Liver (tissue), 9 donors: ENCODE measurements around the gene FAP. TPM values are rescaled to one million over a fixed set of nuclear protein-coding genes. Genes with fewer than 3 reads are reported as not detected.

ENCODE experiments used
- DNase-seq: peaks from one replicate; pipeline ENCODE4 v3.0.0-alpha.2; 2017; ENCODE audit warnings: low spot score
- H3K27ac ChIP-seq, 2 donors: one replicate each; pipeline ENCODE4 v1.7.0; 2013; ENCODE audit warnings: inconsistent platforms in 2 of 2, low read length in 2 of 2, control low read depth in 1 of 2, low read depth in 1 of 2, mild to moderate bottlenecking in 1 of 2
- H3K27me3 ChIP-seq, 4 donors: one replicate each; pipeline versions ENCODE4 v1.6.1 to v1.7.0; 2013; ENCODE audit warnings: low read length in 3 of 4, inconsistent platforms in 1 of 4, mild to moderate bottlenecking in 1 of 4, moderate library complexity in 1 of 4; ENCODE audit not compliant: control insufficient read depth in 4 of 4, insufficient read depth in 4 of 4
- H3K36me3 ChIP-seq, 4 donors: one replicate each; pipeline versions ENCODE4 v1.6.1 to v1.7.0; 2013; ENCODE audit warnings: low read length in 3 of 4, mild to moderate bottlenecking in 3 of 4, low read depth in 1 of 4, moderate library complexity in 1 of 4; ENCODE audit not compliant: control insufficient read depth in 4 of 4, insufficient read depth in 3 of 4
- H3K4me1 ChIP-seq, 4 donors: one replicate each; pipeline versions ENCODE4 v1.6.1 to v1.7.0; 2013; ENCODE audit warnings: low read length in 3 of 4, mild to moderate bottlenecking in 3 of 4, moderate library complexity in 1 of 4; ENCODE audit not compliant: control insufficient read depth in 4 of 4, insufficient read depth in 4 of 4
- H3K4me3 ChIP-seq, 3 donors: one replicate each; pipeline versions ENCODE4 v1.6.1 to v1.7.0; 2013; ENCODE audit warnings: low read length in 3 of 3, control low read depth in 1 of 3, low read depth in 1 of 3, mild to moderate bottlenecking in 1 of 3
- H3K9ac ChIP-seq, 2 donors: one replicate each; pipeline ENCODE4 v1.7.0; 2013; ENCODE audit warnings: low read length in 2 of 2, mild to moderate bottlenecking in 2 of 2, moderate library complexity in 2 of 2, control low read depth in 1 of 2, low read depth in 1 of 2
- H3K9me3 ChIP-seq, 4 donors: one replicate each; pipeline versions ENCODE4 v1.6.1 to v1.7.0; 2013; ENCODE audit warnings: low read length in 3 of 4; ENCODE audit not compliant: control insufficient read depth in 4 of 4
- ATF3 ChIP-seq: IDR thresholded peaks from 2 replicates; pipeline ENCODE4 v1.6.1; 2016; ENCODE audit warnings: antibody characterized with exemption
- CTCF ChIP-seq: fragments of 150-350 bp; IDR thresholded peaks from 2 replicates; pipeline ENCODE4 v1.5.1; 2017; ENCODE audit warnings: improper control_type of control experiment, low read depth, low read length; ENCODE audit not compliant: missing input control
- EGR1 ChIP-seq, 2 donors: IDR thresholded peaks; 2 replicates each; pipeline ENCODE4 v1.6.1; 2016 to 2018; ENCODE audit warnings: antibody characterized with exemption in 2 of 2, low read depth in 2 of 2
- FOXA1 ChIP-seq: IDR thresholded peaks from 2 replicates; pipeline ENCODE4 v1.6.1; 2016; ENCODE audit warnings: antibody characterized with exemption
- GABPA ChIP-seq, 2 donors: IDR thresholded peaks in 1 of 2; conservative IDR thresholded peaks in 1 of 2; 2 replicates each; pipeline ENCODE4 v1.6.1; 2016; ENCODE audit warnings: antibody characterized with exemption in 2 of 2, mild to moderate bottlenecking in 1 of 2, moderate library complexity in 1 of 2
- HNF4A ChIP-seq, 2 donors: conservative IDR thresholded peaks; 2 replicates each; pipeline ENCODE4 v1.6.1; 2016; ENCODE audit warnings: antibody characterized with exemption in 2 of 2, mild to moderate bottlenecking in 2 of 2
- HNF4G ChIP-seq: IDR thresholded peaks from 2 replicates; pipeline ENCODE4 v1.6.1; 2016; ENCODE audit warnings: antibody characterized with exemption
- JUND ChIP-seq, 2 donors: IDR thresholded peaks; 2 replicates each; pipeline ENCODE4 v1.6.1; 2016; ENCODE audit warnings: antibody characterized with exemption in 2 of 2
- MAX ChIP-seq: IDR thresholded peaks from 2 replicates; pipeline ENCODE4 v1.6.1; 2016; ENCODE audit warnings: antibody characterized with exemption
- RAD21 ChIP-seq, 2 donors: IDR thresholded peaks; 2 replicates each; pipeline ENCODE4 v1.6.1; 2016; ENCODE audit warnings: antibody characterized with exemption in 2 of 2, mild to moderate bottlenecking in 2 of 2
- RXRA ChIP-seq, 2 donors: IDR thresholded peaks; 2 replicates each; pipeline ENCODE4 v1.6.1; 2017 to 2018; ENCODE audit warnings: antibody characterized with exemption in 2 of 2, mild to moderate bottlenecking in 1 of 2
- SP1 ChIP-seq: IDR thresholded peaks from 2 replicates; pipeline ENCODE4 v1.6.1; 2018; ENCODE audit warnings: antibody characterized with exemption, mild to moderate bottlenecking
- YY1 ChIP-seq: IDR thresholded peaks from 2 replicates; pipeline ENCODE4 v1.6.1; 2016; ENCODE audit warnings: antibody characterized with exemption, mild to moderate bottlenecking
- WGBS: extraction: QIAGEN DNeasy Blood & Tissue Kit; methylation state at CpG from one replicate; pipeline ENCODE4 v1.1.7; 2013; 5-methylcytosine and 5-hydroxymethylcytosine counted together
- polyA plus RNA-seq, 2 donors: library from polyadenylated mRNA; stranded (reverse) in 1 of 2; unstranded in 1 of 2; fragments of 200-250 nt in 1 of 2; fragments of >200 nt in 1 of 2; fragmentation: Nextera tagmentation in 1 of 2; extraction: Ambion mirVana in 1 of 2; gene quantifications; one replicate each; pipeline versions ENCODE4 v1.2.1 to v1.2.3, GENCODE V29; 2013 to 2015
- total RNA-seq, 2 donors: library from RNA; depleted of rRNA; stranded (reverse); fragments of >200 nt; gene quantifications; one replicate each; pipeline ENCODE4 v1.2.3, GENCODE V29; 2014
- TF ChIP-seq, protein P1 (sequence below): IDR thresholded peaks from 2 replicates; pipeline ENCODE4 v1.6.1; 2016; ENCODE audit warnings: antibody characterized with exemption
- donor health status: healthy.
- donor health status: healthy.
- donor health status: healthy.
- donor health status: healthy.
- donor health status: healthy.

The FAP gene
- total and polyA plus RNA-seq, 4 donors, result 0.10 to 0.42 (median 0.23) TPM

DNA sequence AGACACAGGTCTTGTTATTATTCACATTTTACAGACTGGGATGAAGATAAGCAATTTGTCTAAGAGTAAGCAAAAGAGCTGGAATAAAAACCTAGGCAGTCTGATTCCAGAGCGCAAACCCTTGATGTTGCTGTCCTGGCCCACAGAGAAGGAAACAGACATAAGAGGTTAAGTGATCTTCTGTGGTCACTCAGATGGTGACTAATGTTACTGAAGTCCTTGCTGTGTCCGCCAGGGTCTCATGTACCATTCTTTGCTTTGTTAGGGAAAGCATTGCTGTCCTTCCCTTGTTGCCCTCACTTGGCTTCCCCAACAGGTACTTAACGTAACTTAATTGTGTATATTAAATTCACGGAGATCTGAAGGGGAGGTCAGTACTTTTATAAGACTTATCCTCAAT, 14.9 kb upstream of the FAP start (continued):
- no peak for TF ChIP-seq CTCF

- no peak for DNase-seq
- TF ChIP-seq ATF3 (no peak), EGR1 (IDR thresholded peaks at IDR 0.05; ENCODE audit: low read depth in 2 of 2) (no peak), MAX (no peak)
- H3K36me3 ChIP-seq, result no peaks in the 10 kb centered on the region
- H3K9me3 ChIP-seq, result no peaks in the 10 kb centered on the region
- no peak overlapping the region for H3K4me3 ChIP-seq
- WGBS, result 22% methylated on average over 1 of the region's 1 CpG
- no peak overlapping the region for H3K27ac ChIP-seq
- no peak overlapping the region for H3K9ac ChIP-seq
- H3K27me3 ChIP-seq, result no peaks in the 10 kb centered on the region
- peaks cover 0 to 3% (median 0%) of the 10 kb centered on the region in 4 donors for H3K4me1 ChIP-seq
Observed at GRCh38 chr2:162257425-162257824, 14.2 kb upstream of the FAP start.

GRCh38 chr2:162256591-162256991, 13.3 kb upstream of the FAP start:
- no peaks in the 10 kb centered on the region for H3K9me3 ChIP-seq
- WGBS, result 91% methylated on average over 2 of the region's 2 CpGs
- DNase-seq, result no peak
- no peak overlapping the region for H3K4me3 ChIP-seq
- no peak overlapping the region for H3K9ac ChIP-seq
- no peak for TF ChIP-seq GABPA (IDR thresholded peaks at IDR 0.05 in 1 of 2, conservative IDR thresholded peaks at IDR 0.05 in 1 of 2)
- TF ChIP-seq YY1, result no peak
- no peak for TF ChIP-seq RXRA (IDR thresholded peaks at IDR 0.05)
- no peak for TF ChIP-seq FOXA1
- TF ChIP-seq HNF4A (conservative IDR thresholded peaks at IDR 0.05), result no peak
- no peak for TF ChIP-seq SP1
- TF ChIP-seq MAX, result no peak
- TF ChIP-seq, protein P1, sequence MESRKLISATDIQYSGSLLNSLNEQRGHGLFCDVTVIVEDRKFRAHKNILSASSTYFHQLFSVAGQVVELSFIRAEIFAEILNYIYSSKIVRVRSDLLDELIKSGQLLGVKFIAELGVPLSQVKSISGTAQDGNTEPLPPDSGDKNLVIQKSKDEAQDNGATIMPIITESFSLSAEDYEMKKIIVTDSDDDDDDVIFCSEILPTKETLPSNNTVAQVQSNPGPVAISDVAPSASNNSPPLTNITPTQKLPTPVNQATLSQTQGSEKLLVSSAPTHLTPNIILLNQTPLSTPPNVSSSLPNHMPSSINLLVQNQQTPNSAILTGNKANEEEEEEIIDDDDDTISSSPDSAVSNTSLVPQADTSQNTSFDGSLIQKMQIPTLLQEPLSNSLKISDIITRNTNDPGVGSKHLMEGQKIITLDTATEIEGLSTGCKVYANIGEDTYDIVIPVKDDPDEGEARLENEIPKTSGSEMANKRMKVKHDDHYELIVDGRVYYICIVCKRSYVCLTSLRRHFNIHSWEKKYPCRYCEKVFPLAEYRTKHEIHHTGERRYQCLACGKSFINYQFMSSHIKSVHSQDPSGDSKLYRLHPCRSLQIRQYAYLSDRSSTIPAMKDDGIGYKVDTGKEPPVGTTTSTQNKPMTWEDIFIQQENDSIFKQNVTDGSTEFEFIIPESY, result no peak
- TF ChIP-seq JUND (IDR thresholded peaks at IDR 0.05), result no peak
- no peak for TF ChIP-seq ATF3
- TF ChIP-seq RAD21 (IDR thresholded peaks at IDR 0.05), result no peak
- no peak for TF ChIP-seq EGR1 (IDR thresholded peaks at IDR 0.05; ENCODE audit: low read depth in 2 of 2)
- no peak for TF ChIP-seq HNF4G
- H3K4me1 ChIP-seq, result peaks cover 0 to 2% (median 0%) of the 10 kb centered on the region in 4 donors
- H3K27me3 ChIP-seq, result no peaks in the 10 kb centered on the region
- H3K36me3 ChIP-seq, result no peaks in the 10 kb centered on the region
- H3K27ac ChIP-seq, result no peak overlapping the region
